H1 (cell line): ENCODE measurements around the gene TACC2. TPM values are rescaled to one million over a fixed set of nuclear protein-coding genes. Genes with fewer than 3 reads are reported as not detected.

Experiments
- CTCF ChIA-PET: fragments of 300-600 bp; sonication (Branson Sonifier 250); formaldehyde crosslinking; loops from one replicate; lab custom pipeline; 2021; ENCODE audit not compliant: partially characterized antibody; lab: Charles Lee
- POLR2A ChIA-PET: fragments of 300-600 bp; sonication (Branson Sonifier 250); formaldehyde crosslinking; loops from one replicate; lab custom pipeline; 2021; ENCODE audit warnings: inconsistent platforms; ENCODE audit not compliant: partially characterized antibody; lab: Charles Lee
- DNase-seq, 2 experiments: peaks; one replicate each; pipeline versions ENCODE4 v3.0.0 to v3.0.0-alpha.2; 2010 to 2022; ENCODE audit warnings: low spot score in 2 of 2, low read depth in 1 of 2, mixed read lengths in 1 of 2
- FAIRE-seq: peaks from 2 replicates; lab custom pipeline; 2011; peaks lifted over from hg19 to GRCh38; lab: Jason Lieb, UNC
- H2AFZ ChIP-seq: 2 replicates; pipeline ENCODE4 v1.8.1; 2012; ENCODE audit warnings: low read length, inconsistent platforms
- H2AK5ac ChIP-seq: 2 replicates; pipeline ENCODE4 v1.6.1; 2013; ENCODE audit warnings: low read depth, low read length
- H2BK120ac ChIP-seq: replicated peaks from 2 replicates; pipeline ENCODE3; 2013; ENCODE audit warnings: low read depth, low read length, inconsistent platforms
- H2BK12ac ChIP-seq: 2 replicates; pipeline ENCODE4 v1.6.1; 2013; ENCODE audit warnings: low read depth, low read length
- H2BK15ac ChIP-seq: 2 replicates; pipeline ENCODE4 v1.6.1; 2013; ENCODE audit warnings: low read length
- H2BK20ac ChIP-seq: 2 replicates; pipeline ENCODE4 v1.6.1; 2013; ENCODE audit warnings: low read length
- H2BK5ac ChIP-seq: 2 replicates; pipeline ENCODE4 v1.6.1; 2013; ENCODE audit warnings: low read depth, low read length
- H3K14ac ChIP-seq: 2 replicates; pipeline ENCODE4 v1.6.1; 2013; ENCODE audit warnings: inconsistent platforms; ENCODE audit not compliant: insufficient read length
- H3K18ac ChIP-seq: 2 replicates; pipeline ENCODE4 v1.6.1; 2013; ENCODE audit warnings: low read length; ENCODE audit errors: extremely low read depth
- H3K23ac ChIP-seq: 2 replicates; pipeline ENCODE4 v1.6.1; 2013; ENCODE audit warnings: inconsistent platforms; ENCODE audit not compliant: insufficient read length
- H3K23me2 ChIP-seq: 2 replicates; pipeline ENCODE4 v1.6.1; 2013; ENCODE audit warnings: low read depth, low read length
- H3K27ac ChIP-seq: 2 replicates; pipeline ENCODE4 v1.6.1; 2011; ENCODE audit warnings: low read depth, low read length, inconsistent platforms
- H3K27me3 ChIP-seq, 4 experiments: replicated peaks in 1 of 4; 1 replicate in 1 of 4; 2 replicates in 3 of 4; pipeline versions ENCODE4 v1.6.1 to v1.8.1; 2011 to 2013; ENCODE audit warnings: low read length in 3 of 4, mild to moderate bottlenecking in 3 of 4, inconsistent platforms in 2 of 4, mixed read lengths in 2 of 4, moderate library complexity in 1 of 4; ENCODE audit not compliant: control insufficient read depth in 3 of 4, insufficient read depth in 3 of 4; ENCODE audit errors: extremely low read depth in 1 of 4
- H3K36me3 ChIP-seq, 4 experiments: 2 replicates each; pipeline versions ENCODE4 v1.6.1 to v1.8.1; 2011 to 2013; ENCODE audit warnings: mild to moderate bottlenecking in 4 of 4, low read length in 3 of 4, moderate library complexity in 2 of 4, control low read depth in 1 of 4, inconsistent platforms in 1 of 4; ENCODE audit not compliant: insufficient read depth in 4 of 4, control insufficient read depth in 2 of 4
- H3K4ac ChIP-seq: replicated peaks from 2 replicates; pipeline ENCODE3; 2013; ENCODE audit warnings: low read length, low read depth, mixed read lengths, inconsistent platforms; ENCODE audit not compliant: insufficient read length
- H3K4me1 ChIP-seq, 4 experiments: replicated peaks in 1 of 4; 1 replicate in 1 of 4; 2 replicates in 3 of 4; pipeline versions ENCODE4 v1.6.1 to v1.8.1; 2011 to 2013; ENCODE audit warnings: low read length in 3 of 4, inconsistent platforms in 2 of 4, mixed read lengths in 1 of 4; ENCODE audit not compliant: insufficient read depth in 4 of 4, control insufficient read depth in 3 of 4
- H3K4me2 ChIP-seq, 2 experiments: 2 replicates each; pipeline versions ENCODE4 v1.6.1 to v1.8.1; 2011 to 2013; ENCODE audit warnings: low read depth in 2 of 2, low read length in 2 of 2, control low read depth in 1 of 2, inconsistent platforms in 1 of 2, mild to moderate bottlenecking in 1 of 2; ENCODE audit not compliant: insufficient read depth in 1 of 2
- H3K4me3 ChIP-seq, 4 experiments: fragments of 200-600, 300-600 bp in 1 of 4; sonication (generic), shearing (Covaris generic), sonication (Bioruptor Twin) in 1 of 4; 2 replicates each; pipeline versions ENCODE4 v1.5.1 to v1.8.1; 2011 to 2016; ENCODE audit warnings: low read length in 4 of 4, low read depth in 3 of 4, control low read depth in 2 of 4, inconsistent platforms in 2 of 4, mild to moderate bottlenecking in 2 of 4, mixed read lengths in 1 of 4, moderate library complexity in 1 of 4; ENCODE audit not compliant: insufficient read depth in 2 of 4; ENCODE audit errors: extremely low read depth in 1 of 4
- H3K56ac ChIP-seq: replicated peaks from 2 replicates; pipeline ENCODE3; 2013; ENCODE audit warnings: low read depth, mild to moderate bottlenecking, mixed read lengths, low read length, inconsistent platforms; ENCODE audit not compliant: insufficient read length
- H3K79me1 ChIP-seq: 2 replicates; pipeline ENCODE4 v1.6.1; 2013; ENCODE audit warnings: low read depth, low read length, control low read depth
- H3K79me2 ChIP-seq, 2 experiments: 2 replicates each; pipeline versions ENCODE4 v1.6.1 to v1.8.1; 2012 to 2013; ENCODE audit warnings: low read length in 2 of 2, mild to moderate bottlenecking in 2 of 2, inconsistent platforms in 1 of 2; ENCODE audit not compliant: insufficient read depth in 2 of 2, control insufficient read depth in 1 of 2
- H3K9ac ChIP-seq, 4 experiments: replicated peaks in 1 of 4; 1 replicate in 1 of 4; 2 replicates in 3 of 4; pipeline versions ENCODE4 v1.6.1 to v1.8.1; 2011 to 2013; ENCODE audit warnings: low read depth in 3 of 4, low read length in 3 of 4, control low read depth in 2 of 4, mild to moderate bottlenecking in 2 of 4, moderate library complexity in 2 of 4, inconsistent platforms in 1 of 4; ENCODE audit errors: extremely low read depth in 1 of 4
- H3K9me3 ChIP-seq, 2 experiments: 2 replicates each; pipeline versions ENCODE4 v1.6.1 to v1.8.1; 2012 to 2013; ENCODE audit warnings: mild to moderate bottlenecking in 2 of 2, moderate library complexity in 2 of 2, control low read depth in 1 of 2, inconsistent platforms in 1 of 2, low read depth in 1 of 2, low read length in 1 of 2, mixed read lengths in 1 of 2; ENCODE audit not compliant: insufficient read depth in 2 of 2
- H4K20me1 ChIP-seq, 2 experiments: replicated peaks in 1 of 2; 2 replicates each; pipeline versions ENCODE3 to v1.8.1; 2011 to 2013; ENCODE audit warnings: inconsistent platforms in 2 of 2, low read length in 2 of 2, mild to moderate bottlenecking in 1 of 2; ENCODE audit not compliant: insufficient read depth in 2 of 2, control insufficient read depth in 1 of 2
- H4K5ac ChIP-seq: 2 replicates; pipeline ENCODE4 v1.6.1; 2013; ENCODE audit warnings: low read length, low read depth, mixed read lengths, inconsistent platforms; ENCODE audit not compliant: insufficient read length
- H4K8ac ChIP-seq: 2 replicates; pipeline ENCODE4 v1.8.0; 2013; ENCODE audit warnings: mild to moderate bottlenecking, moderate library complexity, low read length, inconsistent platforms; ENCODE audit not compliant: insufficient read depth; ENCODE audit errors: extremely low read depth
- H4K91ac ChIP-seq: replicated peaks from 2 replicates; pipeline ENCODE3; 2013; ENCODE audit warnings: low read length, mixed read lengths, inconsistent platforms; ENCODE audit not compliant: insufficient read length
- WGBS, 2 experiments: shearing (Covaris generic) in 1 of 2; methylation state at CpG; one replicate each; pipeline versions ENCODE4 v1.1.6 to v1.1.7; 2013 to 2015; ENCODE audit warnings: low lambda C conversion rate in 2 of 2, mixed read lengths in 2 of 2, inconsistent platforms in 1 of 2, low coverage in 1 of 2, missing lambda C conversion rate in 1 of 2; ENCODE audit not compliant: insufficient replicate concordance in 2 of 2, insufficient coverage in 1 of 2, insufficient read length in 1 of 2; ENCODE audit errors: extremely low coverage in 1 of 2, missing lambda C conversion rate in 1 of 2; 5-methylcytosine and 5-hydroxymethylcytosine counted together
- polyA plus RNA-seq, 7 experiments: library from polyadenylated mRNA; depleted of rRNA in 3 of 7; stranded (reverse) in 5 of 7; unstranded in 2 of 7; fragments of >200 nt in 5 of 7; fragments of 200-250 nt in 2 of 7; gene quantifications; 1 replicate in 5 of 7; 2 replicates in 1 of 7; 4 replicates in 1 of 7; pipeline versions ENCODE4 v1.2.1 to v1.2.3, GENCODE V29; 2011 to 2013; ENCODE audit warnings: missing spikeins in 2 of 7, mixed read lengths in 2 of 7
- total RNA-seq: library from RNA; stranded (reverse); fragmentation: NEBNext Ultra II Directional; extraction: Animal tissue kit (Norgen Biotek cat#: 25700); gene quantifications from 2 replicates; pipeline ENCODE4 v1.2.1, GENCODE V29; 2021

The TACC2 gene
- total and polyA plus RNA-seq, 2 of the 8 experiments (the other 6 are each of a cell fraction or from before 2014, with no cell fraction given): 21.2 to 46.6 TPM

- no peaks in the 10 kb centered on the region for H3K36me3 ChIP-seq
- H2BK15ac ChIP-seq: no peak overlapping the region
- H3K4me2 ChIP-seq: no peak overlapping the region
- H3K79me1 ChIP-seq: no peaks in the 10 kb centered on the region
- no peaks in the 10 kb centered on the region for H3K79me2 ChIP-seq
- no peak overlapping the region for H3K14ac ChIP-seq
- no peak overlapping the region for H2AFZ ChIP-seq
- no peak overlapping the region for H3K18ac ChIP-seq
- H2BK5ac ChIP-seq: no peak overlapping the region
- no peak overlapping the region for H3K27ac ChIP-seq
- no peak overlapping the region for H3K56ac ChIP-seq
- H3K4ac ChIP-seq: no peak overlapping the region
- no peak overlapping the region for H3K23ac ChIP-seq
- H3K4me1 ChIP-seq: peaks cover 0 to 7% (median 2%) of the 10 kb centered on the region in 4 experiments; a peak in 5 of 7 replicates
- peaks cover 0 to 2% of the 10 kb centered on the region in 2 experiments; a peak in 1 of 4 replicates for H3K9me3 ChIP-seq
- H3K27me3 ChIP-seq: no peaks in the 10 kb centered on the region
- no peak overlapping the region for H3K9ac ChIP-seq
- H4K20me1 ChIP-seq: no peaks in the 10 kb centered on the region
- H2BK20ac ChIP-seq: no peak overlapping the region
- H2BK120ac ChIP-seq: no peak overlapping the region
- H2BK12ac ChIP-seq: no peak overlapping the region
- ChIA-PET CTCF (interaction anchor here (1.7 kb wide), 1 partner anchor 25 kb away, joined by 5 read pairs; no protein-coding TSS in a partner anchor), POLR2A (interaction anchor here (1.4 to 1.6 kb wide), 2 partner anchors 24 to 31 kb away, joined by 3 to 4 read pairs; partner anchors contain the start of gene NSMCE4A)
- H4K8ac ChIP-seq: no peak overlapping the region
- H3K4me3 ChIP-seq: no peak overlapping the region
- no peaks in the 10 kb centered on the region for H3K23me2 ChIP-seq
- H4K91ac ChIP-seq: no peak overlapping the region
- H2AK5ac ChIP-seq: no peak overlapping the region
- FAIRE-seq (no peak), DNase-seq (no peak)
- H4K5ac ChIP-seq: no peak overlapping the region
- 91% methylated on average over 4 of the region's 4 CpGs; no CpG with 5 or more reads in 1 of the 2 experiments for WGBS, 2 experiments
These were observed 10.3 kb downstream of the TACC2 start for GRCh38 chr10:121999301-121999700.
